Measurements from ENCODE around the gene LNP1. TPM values are rescaled to one million over a fixed set of nuclear protein-coding genes. Genes with fewer than 3 reads are reported as not detected.
A peak's percentile ranks its signal among the peaks of the same experiment; 100 is the strongest.

Gene LNP1
- total and polyA plus RNA-seq, 2 of the 13 experiments (the other 11 are each of a cell fraction or from before 2014, with no cell fraction given): 3.6 to 7.0 TPM

GRCh38 chr3:100492059-100493006 lies 91.0 kb downstream of the LNP1 start, which contains the start of gene TMEM45A (continued):
- peak; percentile 29; the same call in 1 of the 2 replicates for TF ChIP-seq E2F2 (CRISPR knock-in tag; IDR thresholded peaks at IDR 0.05; ENCODE audit: borderline replicate concordance)
- TF ChIP-seq ZNF326 (CRISPR knock-in tag; IDR thresholded peaks at IDR 0.05; ENCODE audit: borderline replicate concordance): no peak
- TF ChIP-seq NFAT5 (CRISPR knock-in tag; IDR thresholded peaks at IDR 0.05): peak; percentile 86; the same call in 1 of the 2 replicates
- TF ChIP-seq SPEN (CRISPR knock-in tag; IDR thresholded peaks at IDR 0.05; ENCODE audit: low read depth): peak; percentile 86
- peak; percentile 83 for TF ChIP-seq ZNF430 (CRISPR knock-in tag; IDR thresholded peaks at IDR 0.05)
- TF ChIP-seq CERS6 (CRISPR knock-in tag; IDR thresholded peaks at IDR 0.05): 0 out of 2 replicates have a peak, but pooled peaks have one; percentile 48
- peak; percentile 73; the same call in 1 of the 2 replicates for TF ChIP-seq KLF11 (CRISPR knock-in tag; IDR thresholded peaks at IDR 0.05)
- TF ChIP-seq ZNF850 (CRISPR knock-in tag; conservative IDR thresholded peaks at IDR 0.05): no peak
- TF ChIP-seq KAT8 (CRISPR knock-in tag; IDR thresholded peaks at IDR 0.05): peak; percentile 54; the same call in 1 of the 2 replicates
- TF ChIP-seq AFF4 (CRISPR knock-in tag; IDR thresholded peaks at IDR 0.05): 0 out of 2 replicates have a peak, but pooled peaks have one; percentile 32
- TF ChIP-seq ZNF784 (CRISPR knock-in tag; IDR thresholded peaks at IDR 0.05; ENCODE audit: borderline replicate concordance): no peak
- no peak for TF ChIP-seq PHB2 (IDR thresholded peaks at IDR 0.05; ENCODE audit: partially characterized antibody)
